ENCODE results near the gene ADARB2. TPM values are rescaled to one million over a fixed set of nuclear protein-coding genes. Genes with fewer than 3 reads are reported as not detected.
"Not testable (repeated sequence)": the region's sequence is repeated elsewhere in the genome, so short reads cannot be mapped to it uniquely, and the experiment has no call there.

ADARB2 gene
- total RNA-seq, 1 donor from 2014 or later, result 0.22 TPM

DNA sequence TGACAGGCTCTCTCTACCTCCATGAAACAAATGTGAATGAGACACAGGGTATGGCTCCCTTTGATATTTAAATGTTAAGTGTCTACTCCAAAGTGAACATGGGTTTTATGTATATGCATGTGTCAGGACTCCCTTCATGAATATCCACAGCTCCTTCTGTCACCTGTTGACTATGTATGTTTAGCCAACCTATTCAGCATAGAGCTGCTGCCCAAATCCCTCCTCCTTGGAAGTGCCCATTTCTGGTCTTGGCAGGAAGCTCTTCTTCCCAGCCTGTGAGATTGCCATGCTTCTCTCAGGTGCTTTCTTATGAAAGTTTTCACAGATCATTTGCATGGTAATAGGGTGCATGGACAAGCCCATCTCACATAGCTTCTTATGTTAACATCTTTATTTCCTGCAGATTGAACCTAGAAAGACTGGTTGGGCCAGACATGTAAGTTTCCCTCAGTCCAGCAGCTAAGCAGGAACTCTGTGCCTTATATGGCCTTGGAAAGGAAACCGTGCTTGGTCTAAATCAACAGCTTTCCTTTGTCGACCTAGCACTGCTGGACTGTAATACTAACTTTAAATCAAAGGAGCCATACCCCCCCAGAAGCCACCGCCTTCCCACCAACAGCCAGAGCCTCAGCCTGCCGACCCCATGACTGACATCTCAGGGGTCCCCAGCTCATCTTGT is 288.9 kb downstream of the ADARB2 start:
- intact Hi-C loops (cut with micrococcal nuclease), result no loop called here
- no peak for DNase-seq
- ATAC-seq, result no peak

DNA sequence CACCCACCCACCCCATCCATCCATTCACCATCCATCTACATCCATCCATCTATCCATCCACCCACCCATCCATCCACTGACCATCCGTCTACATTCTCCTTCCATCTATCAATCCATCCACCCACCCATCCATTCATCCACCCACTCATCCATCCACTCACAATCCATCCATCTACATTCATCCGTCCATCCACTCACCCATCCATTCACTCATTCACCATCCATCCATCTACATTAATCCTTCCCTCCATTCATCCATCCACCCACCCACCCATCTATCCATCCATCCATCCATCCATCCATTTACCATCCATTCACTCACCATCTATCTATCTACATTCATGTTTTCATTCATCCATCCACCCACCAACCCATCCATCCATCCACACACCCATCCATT is 292.5 kb downstream of the ADARB2 start:
- DNase-seq (no peak), ATAC-seq (no peak)
- intact Hi-C loops (cut with micrococcal nuclease), result no loop called here

- DNase-seq (no peak), ATAC-seq (no peak)
- intact Hi-C loops (cut with micrococcal nuclease), result no loop called here
Measured at GRCh38 chr10:1440897-1441296, 296.4 kb downstream of the ADARB2 start.

DNA sequence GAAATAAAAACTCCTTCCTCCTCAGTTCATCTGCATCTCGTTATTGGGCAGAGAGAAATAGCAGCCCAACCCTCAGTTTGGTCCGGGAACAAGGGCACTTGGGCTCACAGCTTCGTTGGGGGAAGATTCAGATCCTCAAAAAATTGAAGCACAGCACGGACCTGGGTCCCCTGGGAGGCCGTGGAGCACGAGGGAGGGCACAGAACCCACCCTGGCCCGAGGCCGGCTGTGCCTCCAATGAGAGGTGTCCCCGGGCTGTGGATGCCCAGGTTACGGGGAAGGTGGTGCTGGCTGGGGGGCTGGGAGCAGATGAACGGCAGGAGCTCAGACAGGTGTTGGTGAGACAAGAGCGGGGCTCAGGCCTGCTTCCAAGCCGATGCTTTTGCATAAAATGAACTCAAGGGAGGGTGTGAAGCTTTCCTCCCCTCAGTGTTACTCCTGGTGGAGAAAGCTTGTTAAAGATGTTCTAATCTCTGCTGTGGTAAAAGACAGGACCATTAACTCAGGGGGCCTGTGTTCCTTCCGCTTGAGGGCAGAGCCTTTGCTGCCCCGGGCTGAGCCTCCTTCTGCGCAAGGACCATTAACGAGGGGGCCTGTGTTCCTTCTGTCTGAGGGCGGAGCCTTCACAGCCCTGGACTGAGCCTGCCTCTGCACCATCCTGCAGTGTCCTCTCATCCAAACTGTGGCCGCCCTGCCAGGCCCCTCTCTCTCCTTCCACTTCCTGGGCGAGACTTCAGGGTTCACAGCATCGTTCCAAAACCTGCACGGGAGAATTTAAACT is 302.2 kb downstream of the ADARB2 start:
- no peak for DNase-seq
- no peak for ATAC-seq

DNA sequence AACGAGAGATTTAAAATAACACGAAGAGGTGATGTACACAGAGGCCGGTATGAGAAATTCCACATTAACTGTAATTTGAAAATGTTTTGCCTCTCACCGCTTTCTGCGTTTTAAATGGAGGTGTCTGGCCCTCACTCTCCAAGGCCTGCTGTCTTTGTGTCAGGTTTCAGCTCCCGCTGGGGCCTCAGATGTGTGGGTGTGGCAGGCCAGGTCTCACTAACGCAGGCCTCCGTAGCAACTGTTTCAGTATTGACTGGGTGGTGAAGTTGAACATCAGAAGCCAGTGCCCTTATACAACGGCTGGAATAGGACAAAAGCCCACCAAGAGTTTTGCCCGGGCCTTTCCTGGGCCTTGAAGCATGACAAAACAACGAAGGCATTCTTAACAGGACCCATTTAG is 303.1 kb downstream of the ADARB2 start:
- ATAC-seq, result no peak
- intact Hi-C loops (cut with micrococcal nuclease), result no loop called here
- DNase-seq, result no peak

More for the DNA sequence above, 302.2 kb downstream of the ADARB2 start:
- intact Hi-C loops (cut with micrococcal nuclease), result no loop called here

DNA sequence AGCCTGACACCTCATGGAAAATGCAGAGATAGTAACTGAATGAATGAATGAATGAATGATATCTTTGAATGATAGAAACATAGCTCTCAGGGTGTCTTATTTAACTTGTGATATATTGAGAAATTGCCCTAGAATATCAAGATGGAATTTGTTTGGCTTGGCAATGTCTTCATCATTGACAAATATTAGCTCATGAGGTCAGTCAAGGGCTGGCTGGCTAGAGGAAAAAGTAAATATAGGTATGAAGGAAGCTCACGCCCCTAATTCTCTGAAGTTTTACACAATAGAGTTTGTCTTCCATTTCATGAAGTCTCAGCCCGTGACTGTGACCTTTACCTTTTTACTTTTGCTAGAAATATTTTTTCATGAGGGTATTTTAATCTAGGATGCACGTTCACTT is 305.2 kb downstream of the ADARB2 start:
- ATAC-seq, result no peak
- intact Hi-C loops (cut with micrococcal nuclease), result no loop called here
- no peak for DNase-seq

DNA sequence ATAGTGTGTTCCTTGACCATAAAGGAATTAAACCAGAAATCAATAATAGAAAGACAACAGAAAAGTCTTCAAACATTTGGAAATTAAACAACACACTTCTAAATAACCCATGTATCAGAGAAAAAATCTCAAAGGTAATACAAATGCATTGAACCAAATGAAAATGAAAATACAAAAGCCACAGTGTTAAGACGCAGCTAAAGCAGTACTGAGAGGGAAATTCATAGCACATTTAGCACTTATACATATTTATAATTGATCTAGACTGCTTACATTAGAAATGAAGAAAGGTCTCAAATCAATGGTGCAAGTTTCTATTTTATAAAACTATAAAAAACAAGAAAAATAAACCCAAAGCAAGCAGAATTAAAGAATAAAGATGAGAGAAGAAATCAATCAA is 306.1 kb downstream of the ADARB2 start:
- ATAC-seq (no peak), DNase-seq (no peak)
- intact Hi-C loops (cut with micrococcal nuclease), result no loop called here

- intact Hi-C loops (cut with micrococcal nuclease); ATAC-seq; DNase-seq: not testable (repeated sequence)
Measured at GRCh38 chr10:1427521-1428186, 309.7 kb downstream of the ADARB2 start.

- DNase-seq (no peak), ATAC-seq (no peak)
- intact Hi-C loops (cut with micrococcal nuclease), result no loop called here
Measured at GRCh38 chr10:1426786-1427185, 310.5 kb downstream of the ADARB2 start.

GRCh38 chr10:1425879-1426278 is 311.4 kb downstream of the ADARB2 start:
- no peak for ATAC-seq
- intact Hi-C loops (cut with micrococcal nuclease), result no loop called here
- DNase-seq, result no peak

GRCh38 chr10:1424648-1425047 is 312.7 kb downstream of the ADARB2 start:
- DNase-seq, result no peak
- intact Hi-C loops (cut with micrococcal nuclease), result no loop called here
- no peak for ATAC-seq

DNA sequence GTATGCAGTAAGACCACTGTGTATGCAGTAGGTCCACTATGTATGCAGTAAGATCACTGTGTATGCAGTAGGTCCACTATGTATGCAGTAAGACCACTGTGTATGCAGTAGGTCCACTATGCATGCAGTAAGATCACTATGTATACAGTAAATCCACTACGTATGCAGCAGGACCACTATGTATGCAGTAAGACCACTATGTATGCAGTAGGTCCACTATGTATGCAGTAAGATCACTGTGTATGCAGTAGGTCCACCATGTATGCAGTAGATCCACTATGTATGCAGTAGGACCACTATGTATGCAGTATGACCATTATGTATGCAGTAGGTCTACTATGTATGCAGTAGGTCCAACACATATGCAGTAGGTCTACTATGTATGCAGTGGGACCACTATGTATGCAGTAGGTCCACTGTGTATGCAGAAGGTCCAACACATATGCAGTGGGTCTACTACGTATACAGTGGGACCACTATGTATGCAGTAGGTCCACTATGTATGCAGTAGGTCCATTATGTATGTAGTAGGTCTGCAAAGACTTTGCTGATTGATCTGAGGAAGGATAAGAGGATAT is 313.6 kb downstream of the ADARB2 start:
- no peak for DNase-seq
- intact Hi-C loops (cut with micrococcal nuclease), result no loop called here
- no peak for ATAC-seq

- intact Hi-C loops (cut with micrococcal nuclease), result no loop called here
- no peak for ATAC-seq
- DNase-seq, result no peak
Measured at GRCh38 chr10:1422275-1422674, 315.1 kb downstream of the ADARB2 start.

DNA sequence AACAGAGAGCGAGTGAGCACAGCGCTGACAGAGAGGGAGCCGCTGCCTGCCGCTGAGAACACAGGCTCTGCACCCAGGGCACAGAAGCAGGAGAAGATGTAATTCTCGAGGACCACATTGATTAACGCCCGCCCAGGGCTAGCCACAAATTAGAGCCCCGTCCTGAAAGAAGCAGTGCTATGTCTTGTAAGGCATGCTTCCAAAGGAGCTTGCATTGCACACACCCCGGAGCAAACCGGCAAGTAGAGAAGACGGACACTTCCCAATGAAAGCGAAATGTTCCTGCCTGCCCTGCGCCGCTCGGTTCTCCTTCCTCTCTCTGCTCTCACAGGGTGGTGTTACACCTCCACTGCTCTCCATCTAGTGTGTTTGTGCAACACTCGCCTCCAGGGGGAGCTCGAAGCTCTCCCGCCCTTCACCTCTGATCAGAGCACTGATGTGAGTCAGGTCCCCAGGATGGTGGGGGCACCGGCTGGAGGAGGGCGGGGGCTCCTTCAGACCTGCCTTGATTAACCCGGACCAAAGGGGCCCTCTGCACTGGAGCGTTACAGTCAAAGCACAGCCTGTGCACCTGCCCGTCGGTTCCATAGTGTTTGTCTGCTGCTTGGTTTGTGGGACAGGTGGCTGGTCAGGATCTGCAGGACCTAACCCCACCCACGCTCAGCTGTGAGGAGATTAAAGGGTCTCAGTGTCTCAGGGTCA is 316.5 kb downstream of the ADARB2 start:
- DNase-seq (no peak), ATAC-seq (peak; percentile 64)
- intact Hi-C loops (cut with micrococcal nuclease), result no loop called here

GRCh38 chr10:1419796-1420610 is 317.3 kb downstream of the ADARB2 start:
- intact Hi-C loops (cut with micrococcal nuclease), result no loop called here
- ATAC-seq (no peak), DNase-seq (no peak)

- ATAC-seq (no peak), DNase-seq (no peak)
- intact Hi-C loops (cut with micrococcal nuclease), result no loop called here
Measured at GRCh38 chr10:1418031-1418550, 319.2 kb downstream of the ADARB2 start.

GRCh38 chr10:1417574-1417973 is 319.8 kb downstream of the ADARB2 start:
- no peak for ATAC-seq
- no peak for DNase-seq
- intact Hi-C loops (cut with micrococcal nuclease), result no loop called here

DNA sequence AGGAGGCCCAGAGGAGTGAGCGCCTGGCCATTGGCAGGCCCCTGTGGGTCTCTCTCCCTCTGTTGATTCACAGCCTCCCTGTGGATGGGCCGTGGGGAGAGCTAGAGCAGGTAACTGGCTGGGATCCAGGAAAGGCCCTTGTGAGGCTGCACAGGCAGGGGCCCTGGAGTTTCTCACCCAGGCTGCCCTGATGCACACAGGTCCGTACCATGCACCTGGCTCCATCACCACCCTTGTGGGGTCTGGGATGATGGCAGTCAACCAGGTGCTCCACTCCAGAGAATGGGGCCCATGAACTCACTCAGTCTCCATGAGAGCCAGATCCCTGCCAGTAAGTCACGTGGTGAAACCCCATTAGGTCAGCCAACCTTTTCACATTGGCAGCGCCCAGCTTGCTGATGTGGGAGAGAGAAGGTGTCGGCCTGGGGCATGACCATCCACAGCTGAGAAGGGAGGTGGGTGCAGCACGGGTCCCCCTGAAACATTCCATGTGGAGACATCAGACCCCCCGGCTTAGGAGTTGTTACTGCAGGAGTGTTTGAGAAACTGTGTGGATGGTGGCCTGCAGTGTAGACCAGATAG is 320.8 kb downstream of the ADARB2 start:
- no peak for ATAC-seq
- intact Hi-C loops (cut with micrococcal nuclease), result no loop called here
- no peak for DNase-seq

Data from left ventricle myocardium superior (tissue), 1 donor.